Tibial nerve (tissue), 3 donors: ENCODE data around the gene MAOB.

Experiments
- POLR2A ChIP-seq, 2 donors: fragments of 450-650 bp; IDR thresholded peaks; one replicate each; pipeline ENCODE4 v1.6.1; 2017; ENCODE audit warnings: antibody characterized with exemption in 2 of 2, mild to moderate bottlenecking in 2 of 2, moderate library complexity in 2 of 2
- TF ChIP-seq, protein P1 (sequence below), 5 experiments: fragments of 200-600 bp in 3 of 5; fragments of 450-650 bp in 2 of 5; sonication (generic) in 3 of 5; IDR thresholded peaks; one replicate each; pipeline ENCODE4 v1.5.1; 2016 to 2019; ENCODE audit warnings: antibody characterized with exemption in 5 of 5, mild to moderate bottlenecking in 3 of 5, moderate library complexity in 2 of 5

DNA sequence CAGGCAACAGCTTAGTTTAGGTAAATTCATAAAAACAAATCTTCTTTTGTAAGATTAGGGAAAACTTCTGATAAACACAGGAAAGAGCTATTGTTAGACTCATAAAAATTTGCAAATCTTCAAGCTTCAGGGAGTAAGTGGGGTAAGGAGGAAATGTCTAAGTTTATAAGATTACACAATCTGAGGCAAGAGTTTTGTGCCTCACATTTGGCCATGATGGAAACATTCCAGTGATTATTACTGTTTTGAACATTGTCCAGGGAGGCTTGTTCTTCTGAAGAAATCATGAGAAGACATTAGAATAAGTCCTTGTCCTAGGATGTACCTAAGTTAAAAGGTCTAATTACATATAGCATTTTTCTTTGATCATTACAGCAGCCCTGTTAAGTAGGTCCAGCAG is 72.8 kb downstream of the MAOB start:
- TF ChIP-seq, protein P1, sequence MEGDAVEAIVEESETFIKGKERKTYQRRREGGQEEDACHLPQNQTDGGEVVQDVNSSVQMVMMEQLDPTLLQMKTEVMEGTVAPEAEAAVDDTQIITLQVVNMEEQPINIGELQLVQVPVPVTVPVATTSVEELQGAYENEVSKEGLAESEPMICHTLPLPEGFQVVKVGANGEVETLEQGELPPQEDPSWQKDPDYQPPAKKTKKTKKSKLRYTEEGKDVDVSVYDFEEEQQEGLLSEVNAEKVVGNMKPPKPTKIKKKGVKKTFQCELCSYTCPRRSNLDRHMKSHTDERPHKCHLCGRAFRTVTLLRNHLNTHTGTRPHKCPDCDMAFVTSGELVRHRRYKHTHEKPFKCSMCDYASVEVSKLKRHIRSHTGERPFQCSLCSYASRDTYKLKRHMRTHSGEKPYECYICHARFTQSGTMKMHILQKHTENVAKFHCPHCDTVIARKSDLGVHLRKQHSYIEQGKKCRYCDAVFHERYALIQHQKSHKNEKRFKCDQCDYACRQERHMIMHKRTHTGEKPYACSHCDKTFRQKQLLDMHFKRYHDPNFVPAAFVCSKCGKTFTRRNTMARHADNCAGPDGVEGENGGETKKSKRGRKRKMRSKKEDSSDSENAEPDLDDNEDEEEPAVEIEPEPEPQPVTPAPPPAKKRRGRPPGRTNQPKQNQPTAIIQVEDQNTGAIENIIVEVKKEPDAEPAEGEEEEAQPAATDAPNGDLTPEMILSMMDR (IDR thresholded peaks at IDR 0.05) = no peak
- TF ChIP-seq POLR2A (IDR thresholded peaks at IDR 0.05) = no peak
